ENCODE measurements around the gene NOXA1.

GRCh38 chr9:137389428-137389746, 33.8 kb upstream of the NOXA1 start:
- TF ChIP-seq POLR2A (IDR thresholded peaks at IDR 0.05), result no peak
- TF ChIP-seq, protein P1, sequence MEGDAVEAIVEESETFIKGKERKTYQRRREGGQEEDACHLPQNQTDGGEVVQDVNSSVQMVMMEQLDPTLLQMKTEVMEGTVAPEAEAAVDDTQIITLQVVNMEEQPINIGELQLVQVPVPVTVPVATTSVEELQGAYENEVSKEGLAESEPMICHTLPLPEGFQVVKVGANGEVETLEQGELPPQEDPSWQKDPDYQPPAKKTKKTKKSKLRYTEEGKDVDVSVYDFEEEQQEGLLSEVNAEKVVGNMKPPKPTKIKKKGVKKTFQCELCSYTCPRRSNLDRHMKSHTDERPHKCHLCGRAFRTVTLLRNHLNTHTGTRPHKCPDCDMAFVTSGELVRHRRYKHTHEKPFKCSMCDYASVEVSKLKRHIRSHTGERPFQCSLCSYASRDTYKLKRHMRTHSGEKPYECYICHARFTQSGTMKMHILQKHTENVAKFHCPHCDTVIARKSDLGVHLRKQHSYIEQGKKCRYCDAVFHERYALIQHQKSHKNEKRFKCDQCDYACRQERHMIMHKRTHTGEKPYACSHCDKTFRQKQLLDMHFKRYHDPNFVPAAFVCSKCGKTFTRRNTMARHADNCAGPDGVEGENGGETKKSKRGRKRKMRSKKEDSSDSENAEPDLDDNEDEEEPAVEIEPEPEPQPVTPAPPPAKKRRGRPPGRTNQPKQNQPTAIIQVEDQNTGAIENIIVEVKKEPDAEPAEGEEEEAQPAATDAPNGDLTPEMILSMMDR (IDR thresholded peaks at IDR 0.05), result no peak

Measured in right lobe of liver (tissue), 4 donors.